Adipocyte (in vitro differentiated cells): ENCODE data around the gene CARD16.
A peak's percentile ranks its signal among the peaks of the same experiment; 100 is the strongest.
"Not testable (repeated sequence)": the region's sequence is repeated elsewhere in the genome, so short reads cannot be mapped to it uniquely, and the experiment has no call there.

Experiments
- DNase-seq: peaks from one replicate; pipeline ENCODE4 v3.0.0-alpha.2; 2015; ENCODE audit warnings: low read depth
- H3K27me3 ChIP-seq: replicated peaks from 2 replicates; pipeline ENCODE4 v1.7.0; 2013; ENCODE audit warnings: mild to moderate bottlenecking, low read length, moderate library complexity; ENCODE audit not compliant: control insufficient read depth, insufficient read depth
- H3K36me3 ChIP-seq: 2 replicates; pipeline ENCODE4 v1.7.0; 2013; ENCODE audit warnings: low read length, mild to moderate bottlenecking, moderate library complexity; ENCODE audit not compliant: control insufficient read depth, insufficient read depth, severe bottlenecking
- H3K4me1 ChIP-seq: 2 replicates; pipeline ENCODE4 v1.7.0; 2013; ENCODE audit warnings: mild to moderate bottlenecking, low read length, moderate library complexity; ENCODE audit not compliant: control insufficient read depth, insufficient read depth
- H3K4me3 ChIP-seq: 2 replicates; pipeline ENCODE4 v1.7.0; 2013; ENCODE audit warnings: mild to moderate bottlenecking, low read length, moderate library complexity
- H3K9ac ChIP-seq: 2 replicates; pipeline ENCODE4 v1.7.0; 2013; ENCODE audit warnings: mild to moderate bottlenecking, low read length, moderate library complexity
- H3K9me3 ChIP-seq: 2 replicates; pipeline ENCODE4 v1.7.0; 2013; ENCODE audit warnings: mild to moderate bottlenecking, low read length, moderate library complexity; ENCODE audit not compliant: control insufficient read depth

The CARD16 gene

GRCh38 chr11:105044557-105045524, at the start of gene CARD16:
Gene CARD16 (minus strand): TSS chr11:105045335. CDS start chr11:105045297, 38 bp downstream.
- Histone ChIP-seq H3K9ac (peak within 1 kb of the TSS; percentile 47), H3K4me1 (peaks cover 26% of the 10 kb centered on the region), H3K4me3 (peak within 1 kb of the TSS; percentile 72)
- not testable (repeated sequence) for H3K36me3 ChIP-seq, H3K27me3 ChIP-seq, H3K9me3 ChIP-seq
- DNase-seq: peak; percentile 53

GRCh38 chr11:105092256-105093239, 47.4 kb upstream of the CARD16 start:
- no peak overlapping the region for H3K4me3 ChIP-seq
- DNase-seq: peak; percentile 15
- H3K9ac ChIP-seq: no peak overlapping the region
- no peaks in the 10 kb centered on the region for H3K27me3 ChIP-seq
- H3K9me3 ChIP-seq: no peaks in the 10 kb centered on the region
- no peaks in the 10 kb centered on the region for H3K36me3 ChIP-seq
- no peaks in the 10 kb centered on the region for H3K4me1 ChIP-seq

DNA sequence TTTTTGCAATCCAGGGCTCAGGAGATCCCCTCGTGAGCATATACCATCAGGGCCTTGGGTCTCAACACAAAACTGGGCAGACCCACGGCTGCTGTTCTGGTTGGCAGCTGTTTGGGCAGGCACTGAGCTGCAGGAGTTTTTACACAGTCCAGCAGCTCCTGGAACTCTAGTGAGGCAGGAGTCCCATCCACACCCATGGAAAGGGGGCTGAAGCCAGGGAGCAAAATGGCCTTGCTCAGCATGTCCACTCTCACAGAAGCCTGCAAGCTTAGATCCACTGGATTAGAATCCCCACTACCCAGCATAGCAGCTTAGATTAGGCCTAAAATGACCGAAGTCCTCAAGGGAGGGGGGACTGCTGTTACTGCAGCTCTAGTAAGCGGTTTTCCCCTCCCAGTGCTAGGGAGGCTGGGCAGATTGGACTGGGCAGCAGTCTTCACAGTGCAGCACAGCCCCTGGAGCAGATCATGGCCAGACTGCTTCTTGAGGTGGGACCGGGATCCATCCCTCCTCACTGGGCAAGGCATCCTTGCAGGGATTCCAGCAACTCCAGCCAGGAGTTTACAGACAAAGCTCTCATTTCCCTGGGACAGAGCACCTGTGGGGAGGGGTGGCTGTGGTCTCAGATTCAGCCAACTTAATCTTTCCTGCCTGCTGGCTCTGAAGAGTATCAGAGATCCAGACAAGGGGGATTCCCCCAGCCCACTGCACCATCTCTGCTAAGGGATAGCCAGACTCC, 36.4 kb upstream of the CARD16 start:
- H3K4me3 ChIP-seq: no peak overlapping the region
- peaks cover 4% of the 10 kb centered on the region for H3K4me1 ChIP-seq
- no peak overlapping the region for H3K9ac ChIP-seq
- DNase-seq: no peak
- H3K9me3 ChIP-seq: no peaks in the 10 kb centered on the region
- H3K27me3 ChIP-seq: no peaks in the 10 kb centered on the region
- H3K36me3 ChIP-seq: no peaks in the 10 kb centered on the region

DNA sequence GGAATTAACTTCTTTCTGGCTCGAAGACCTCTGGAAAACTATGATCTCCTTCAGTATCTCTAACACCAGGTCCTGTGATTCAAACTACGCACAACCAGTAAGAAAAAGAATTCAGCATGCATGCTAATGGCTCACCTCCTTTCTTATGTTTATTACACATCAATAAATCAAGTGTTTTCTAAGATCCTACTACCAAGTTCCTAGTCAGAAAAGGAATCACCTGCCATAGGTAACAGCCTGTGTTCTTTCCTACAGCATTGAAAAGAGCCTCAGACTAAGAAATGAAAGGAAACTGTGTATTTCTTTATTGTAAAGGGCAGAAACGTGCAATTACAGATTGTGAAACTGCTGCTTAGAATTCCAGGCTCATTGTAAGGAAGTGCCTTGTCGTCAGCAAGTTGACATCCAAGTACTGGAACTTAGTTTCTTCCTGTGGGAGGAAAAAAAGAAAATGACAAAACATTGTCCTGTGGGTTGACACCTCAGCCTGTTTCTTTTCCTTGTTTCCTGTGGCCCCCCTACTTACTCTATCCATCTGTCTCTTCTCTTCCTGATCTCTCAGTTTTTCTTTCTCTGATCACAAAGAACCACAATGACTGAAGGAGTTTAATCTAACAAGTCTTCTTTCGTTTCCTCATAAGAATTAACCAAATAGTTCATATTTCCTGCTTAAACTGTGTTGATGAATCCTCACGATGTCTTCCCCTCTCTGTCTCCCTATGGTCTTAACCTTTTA, 35.2 kb upstream of the CARD16 start:
- not testable (repeated sequence) for DNase-seq, H3K9ac ChIP-seq, H3K4me1 ChIP-seq, H3K9me3 ChIP-seq, H3K27me3 ChIP-seq, H3K36me3 ChIP-seq, H3K4me3 ChIP-seq

- H3K36me3 ChIP-seq: no peaks in the 10 kb centered on the region
- H3K9me3 ChIP-seq: no peaks in the 10 kb centered on the region
- peaks cover 4% of the 10 kb centered on the region for H3K4me1 ChIP-seq
- no peak overlapping the region for H3K9ac ChIP-seq
- no peak for DNase-seq
- no peak overlapping the region for H3K4me3 ChIP-seq
- no peaks in the 10 kb centered on the region for H3K27me3 ChIP-seq
Observed at GRCh38 chr11:105078283-105078682, 33.1 kb upstream of the CARD16 start.

GRCh38 chr11:105077141-105077790, 32.1 kb upstream of the CARD16 start:
- not testable (repeated sequence) for H3K4me3 ChIP-seq, H3K27me3 ChIP-seq, DNase-seq, H3K4me1 ChIP-seq, H3K9me3 ChIP-seq, H3K36me3 ChIP-seq, H3K9ac ChIP-seq

GRCh38 chr11:105074166-105074530, 29.0 kb upstream of the CARD16 start:
- H3K36me3 ChIP-seq: no peaks in the 10 kb centered on the region
- peaks cover 8% of the 10 kb centered on the region for H3K4me1 ChIP-seq
- DNase-seq: no peak
- no peaks in the 10 kb centered on the region for H3K9me3 ChIP-seq
- no peak overlapping the region for H3K4me3 ChIP-seq
- H3K9ac ChIP-seq: no peak overlapping the region
- no peaks in the 10 kb centered on the region for H3K27me3 ChIP-seq

DNA sequence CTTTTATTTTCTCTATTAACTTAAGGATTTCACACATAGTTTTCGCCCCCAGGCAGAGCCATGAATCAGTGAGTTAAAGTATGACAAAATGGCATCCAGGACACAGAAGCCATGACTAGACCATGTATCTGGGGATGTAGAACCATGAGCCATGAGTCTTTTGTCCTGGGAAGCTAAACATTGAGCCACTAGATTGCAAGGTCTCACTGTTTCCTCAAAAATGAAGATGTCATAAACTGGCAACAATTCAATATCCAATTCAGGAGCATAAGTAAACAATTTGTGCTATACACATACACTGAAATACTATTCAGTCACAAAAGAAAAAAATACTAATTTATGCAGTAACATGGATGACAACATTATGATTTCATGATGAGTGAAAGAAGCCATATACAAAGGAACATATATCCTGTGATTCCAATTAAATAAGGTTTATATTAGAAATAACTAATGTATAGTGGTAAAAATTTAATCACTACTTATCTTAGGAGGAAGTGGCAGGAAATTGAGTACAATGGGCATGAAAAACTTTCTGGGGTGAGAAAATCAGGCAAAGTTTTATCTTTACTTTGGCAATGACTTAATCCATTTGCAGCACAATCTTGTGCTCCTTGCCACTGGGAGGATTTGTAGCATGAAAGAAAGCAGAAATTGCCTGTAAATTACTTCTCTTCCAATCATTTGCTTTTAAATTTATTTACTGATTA, 28.5 kb upstream of the CARD16 start:
- Histone ChIP-seq H3K36me3 (no peaks in the 10 kb centered on the region), H3K9ac (no peak overlapping the region), H3K4me3 (no peak overlapping the region), H3K9me3 (no peaks in the 10 kb centered on the region), H3K4me1 (peaks cover 8% of the 10 kb centered on the region), H3K27me3 (no peaks in the 10 kb centered on the region)
- DNase-seq: no peak

DNA sequence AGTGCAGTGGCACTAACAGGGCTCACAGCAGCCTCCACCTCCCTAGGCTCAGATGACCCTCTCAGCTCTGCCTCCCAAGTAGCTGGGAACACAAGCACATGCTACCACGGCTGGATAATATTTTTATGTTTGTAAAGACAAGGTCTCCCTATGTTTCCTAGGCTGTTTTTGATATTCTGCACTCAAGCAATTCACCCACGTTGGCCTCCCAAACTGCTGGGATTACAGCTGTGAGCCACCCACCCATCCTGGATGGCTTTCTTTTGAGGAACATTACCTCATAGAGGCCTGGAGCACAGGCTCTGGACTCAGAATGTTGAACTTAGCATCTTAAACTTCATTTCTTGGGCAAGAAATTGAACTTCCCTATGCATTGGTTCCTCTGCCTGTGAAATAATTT, 26.9 kb upstream of the CARD16 start:
- not testable (repeated sequence) for H3K4me1 ChIP-seq, DNase-seq, H3K9me3 ChIP-seq, H3K27me3 ChIP-seq, H3K36me3 ChIP-seq, H3K9ac ChIP-seq, H3K4me3 ChIP-seq
